GM13976 (cell line): ENCODE results near the gene EP400.

Experiments used
- DNase-seq: peaks from one replicate; pipeline ENCODE4 v3.0.0; 2012; ENCODE audit warnings: low spot score
- in situ Hi-C: fragments of 300-500 bp; cut with MboI; formaldehyde crosslinking; loops from one replicate; pipeline ENCODE4 v1.12.0; 2022; ENCODE audit warnings: low sequenced_read_pairs, mixed read lengths, inconsistent platforms; ENCODE audit not compliant: unreplicated experiment
- TF ChIP-seq, protein P1 (sequence below): IDR thresholded peaks from 2 replicates; pipeline ENCODE4 v1.5.1; 2012; ENCODE audit warnings: borderline replicate concordance, mild to moderate bottlenecking; ENCODE audit not compliant: insufficient read depth; ENCODE audit errors: extremely low read depth, missing control alignments, control extremely low read depth

EP400 gene

DNA sequence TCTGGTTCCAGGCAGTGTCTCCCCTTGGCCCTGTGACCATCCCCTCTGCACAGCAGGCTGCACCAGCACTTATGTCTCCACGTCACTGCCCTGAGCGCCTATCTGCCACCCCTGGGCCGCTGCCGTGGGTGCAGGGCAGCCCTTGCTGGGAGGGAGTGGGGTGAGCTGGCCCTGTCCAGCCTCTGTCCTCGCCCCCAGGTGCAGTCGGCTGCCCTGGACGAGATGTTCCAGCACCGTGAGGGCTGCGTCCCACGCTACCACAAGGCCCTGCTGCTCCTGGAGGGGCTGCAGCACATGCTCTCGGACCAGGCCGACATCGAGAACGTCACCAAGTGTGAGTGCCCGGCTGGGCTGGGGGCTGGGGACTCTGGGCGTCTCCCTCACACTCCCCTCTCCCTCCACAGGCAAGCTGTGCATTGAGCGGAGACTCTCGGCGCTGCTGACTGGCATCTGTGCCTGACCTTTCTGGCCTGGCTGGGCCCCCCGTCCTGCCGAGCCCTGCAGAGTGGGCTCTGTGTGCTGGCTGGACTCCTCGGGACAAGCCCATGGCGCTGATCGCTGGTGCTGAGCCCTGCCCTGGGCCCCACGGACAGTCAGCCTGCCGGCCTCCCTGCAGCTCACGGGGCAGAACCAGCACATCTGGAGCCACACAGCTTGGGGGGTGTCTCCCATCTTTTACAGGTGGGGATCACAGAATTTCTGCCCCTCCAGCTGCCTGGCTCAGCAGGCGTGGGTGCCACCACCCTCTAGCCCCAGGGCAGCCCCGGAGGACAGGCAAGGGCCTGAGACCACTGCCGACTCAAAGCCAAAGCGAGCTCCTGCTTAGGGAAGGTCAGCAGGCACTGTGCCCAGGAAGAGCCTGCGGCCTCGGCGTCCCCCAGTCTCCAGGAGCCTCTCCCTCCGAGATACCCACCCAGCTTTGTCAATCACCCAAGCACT, 28.6 kb upstream of the EP400 start:
- no peak for DNase-seq
- in situ Hi-C loops, result no loop called here
- TF ChIP-seq, protein P1, sequence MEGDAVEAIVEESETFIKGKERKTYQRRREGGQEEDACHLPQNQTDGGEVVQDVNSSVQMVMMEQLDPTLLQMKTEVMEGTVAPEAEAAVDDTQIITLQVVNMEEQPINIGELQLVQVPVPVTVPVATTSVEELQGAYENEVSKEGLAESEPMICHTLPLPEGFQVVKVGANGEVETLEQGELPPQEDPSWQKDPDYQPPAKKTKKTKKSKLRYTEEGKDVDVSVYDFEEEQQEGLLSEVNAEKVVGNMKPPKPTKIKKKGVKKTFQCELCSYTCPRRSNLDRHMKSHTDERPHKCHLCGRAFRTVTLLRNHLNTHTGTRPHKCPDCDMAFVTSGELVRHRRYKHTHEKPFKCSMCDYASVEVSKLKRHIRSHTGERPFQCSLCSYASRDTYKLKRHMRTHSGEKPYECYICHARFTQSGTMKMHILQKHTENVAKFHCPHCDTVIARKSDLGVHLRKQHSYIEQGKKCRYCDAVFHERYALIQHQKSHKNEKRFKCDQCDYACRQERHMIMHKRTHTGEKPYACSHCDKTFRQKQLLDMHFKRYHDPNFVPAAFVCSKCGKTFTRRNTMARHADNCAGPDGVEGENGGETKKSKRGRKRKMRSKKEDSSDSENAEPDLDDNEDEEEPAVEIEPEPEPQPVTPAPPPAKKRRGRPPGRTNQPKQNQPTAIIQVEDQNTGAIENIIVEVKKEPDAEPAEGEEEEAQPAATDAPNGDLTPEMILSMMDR, result no peak

DNA sequence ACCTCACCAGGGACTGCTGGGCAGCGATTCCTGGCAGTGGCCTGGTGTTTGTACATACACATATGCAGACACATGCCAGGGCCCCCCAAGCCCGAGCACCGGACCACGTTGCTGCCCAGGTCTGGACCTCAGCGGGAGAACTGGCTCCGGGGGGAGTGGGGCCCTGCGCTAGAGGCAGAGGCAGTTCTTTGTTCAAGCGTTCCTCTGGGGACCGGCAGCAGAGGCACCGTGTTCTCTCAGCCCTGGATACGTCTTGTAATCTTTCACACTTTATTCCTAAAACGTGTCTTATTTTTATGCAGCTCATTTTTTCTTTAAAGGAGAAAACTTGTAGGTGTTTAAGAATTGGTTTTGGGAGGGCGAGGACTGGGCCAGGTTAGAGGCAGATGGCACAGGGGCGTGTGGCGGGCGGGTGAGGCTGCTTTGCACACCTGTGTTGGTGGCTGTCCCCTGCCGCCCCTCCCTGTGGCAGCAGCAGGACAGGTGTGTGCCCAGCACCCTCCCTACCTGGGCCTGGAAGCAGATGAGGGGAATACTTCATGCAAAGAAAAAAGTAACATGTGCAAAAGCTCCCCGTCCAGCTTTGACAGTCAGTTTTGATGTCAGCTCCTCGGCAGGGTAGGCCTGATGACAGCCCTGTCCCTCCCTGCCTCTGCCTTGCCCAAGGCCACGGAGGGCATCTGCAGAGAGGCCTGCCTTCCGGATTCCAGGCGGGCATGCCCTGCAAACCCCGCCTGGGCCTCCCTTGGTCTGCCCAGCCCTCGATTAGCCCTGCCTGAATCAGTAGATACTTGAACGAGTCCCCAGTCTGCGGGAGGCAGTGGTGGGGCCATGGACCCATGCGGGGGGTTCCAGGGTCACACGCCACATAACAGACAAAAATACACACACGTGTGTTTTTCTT, 27.6 kb upstream of the EP400 start:
- DNase-seq, result no peak
- TF ChIP-seq, protein P1, result no peak
- in situ Hi-C loops, result no loop called here

DNA sequence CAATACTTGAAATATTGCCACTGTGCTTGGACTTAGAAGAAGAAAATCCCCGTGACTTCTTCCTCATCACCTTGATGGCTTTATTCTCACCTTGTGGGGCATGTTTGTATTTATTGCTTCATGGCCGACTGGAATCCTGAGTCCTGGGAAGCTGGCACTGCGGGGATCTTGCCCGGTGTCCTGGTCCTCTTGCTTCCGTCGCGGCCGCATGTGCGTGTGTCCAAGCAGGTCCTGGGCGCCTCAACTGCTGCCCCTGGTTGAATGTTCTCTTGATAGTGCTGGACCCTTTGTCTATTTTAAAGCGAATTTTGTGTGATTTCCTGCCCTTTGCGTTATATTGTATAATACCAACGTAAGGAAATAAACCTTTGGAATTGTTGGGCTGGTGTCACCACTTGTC, 27.0 kb upstream of the EP400 start:
- in situ Hi-C loops, result no loop called here
- TF ChIP-seq, protein P1, result no peak
- no peak for DNase-seq

DNA sequence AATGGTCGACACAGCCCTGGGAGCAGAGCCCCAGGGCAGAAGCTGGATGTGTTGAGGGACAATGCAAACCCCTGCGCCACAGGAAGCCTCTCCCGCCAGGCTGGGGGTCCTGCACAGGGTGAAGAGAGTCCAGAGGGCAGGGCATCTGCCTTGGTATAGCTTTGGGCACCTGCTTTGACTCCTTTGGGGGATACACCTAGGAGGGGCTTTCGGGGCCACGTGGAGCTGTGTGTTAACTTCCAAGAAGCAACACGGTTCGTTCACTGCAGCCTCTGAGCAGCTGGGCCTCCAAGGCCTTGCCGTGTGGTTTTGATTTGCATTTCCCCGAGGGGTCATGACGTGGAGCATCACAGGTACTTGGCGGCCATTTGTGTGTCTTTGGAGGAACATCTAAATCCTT, 26.5 kb upstream of the EP400 start:
- in situ Hi-C loops, result no loop called here
- TF ChIP-seq, protein P1, result no peak
- DNase-seq, result peak; percentile 83

DNA sequence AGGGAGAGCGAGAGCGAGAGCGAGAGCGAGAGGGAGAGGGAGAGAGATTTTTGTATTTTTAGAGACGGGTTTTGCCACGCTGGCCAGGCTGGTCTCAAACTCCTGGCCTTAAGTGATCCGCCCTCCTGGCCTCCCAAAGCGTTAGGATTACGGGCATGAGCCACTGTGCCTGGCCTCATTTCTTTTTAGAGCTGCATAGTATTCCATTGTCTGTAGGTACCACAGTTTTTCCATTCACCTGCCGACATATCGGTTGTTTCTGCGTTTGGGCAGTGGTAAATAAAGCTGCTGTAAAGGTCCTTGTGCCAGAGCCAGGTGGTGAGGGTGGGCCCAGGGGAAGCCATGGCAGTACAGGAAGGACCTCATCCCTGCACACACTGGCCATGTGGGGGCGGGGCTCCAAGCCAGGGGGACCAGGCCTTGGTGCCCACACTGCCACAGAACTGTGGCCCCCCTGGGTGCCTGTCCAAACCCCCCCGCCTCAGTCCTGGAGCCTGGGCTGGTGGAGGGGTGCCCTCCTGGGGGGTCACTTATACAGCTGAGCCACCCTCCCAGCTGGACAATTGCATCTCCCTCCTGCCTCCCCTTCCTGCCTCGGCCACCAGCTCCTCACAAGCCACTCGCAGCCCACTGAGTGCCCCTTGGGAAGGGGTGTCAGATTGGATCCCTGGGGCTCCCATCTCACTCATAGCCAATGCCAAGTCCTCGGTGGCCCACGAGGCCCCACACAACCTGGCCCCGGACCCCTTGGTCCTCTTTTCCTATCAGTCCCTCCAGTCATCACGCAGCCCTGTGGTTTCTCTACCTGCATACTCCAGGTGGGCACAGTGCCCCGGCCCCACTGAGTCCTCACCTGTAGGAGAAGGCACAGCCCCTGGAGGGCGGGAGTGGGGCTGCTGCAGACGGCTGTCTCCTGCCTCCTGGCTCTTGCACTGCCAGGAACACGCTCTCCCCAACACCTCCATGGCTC, 22.3 kb upstream of the EP400 start:
- TF ChIP-seq, protein P1, result no peak
- DNase-seq, result no peak
- in situ Hi-C loops, result no loop called here
